WTC11 (cell line): ENCODE measurements around the gene LCLAT1.

Experiments
- ATF3 ChIP-seq: sonication (generic); formaldehyde crosslinking; conservative IDR thresholded peaks from 2 replicates; pipeline ENCODE4 v1.8.1; 2022; ENCODE audit warnings: mild to moderate bottlenecking, missing genetic modification reagents
- E2F4 ChIP-seq: sonication (generic); formaldehyde crosslinking; IDR thresholded peaks from 2 replicates; pipeline ENCODE4 v1.8.1; 2022; ENCODE audit warnings: low read depth, mild to moderate bottlenecking, moderate library complexity, missing genetic modification reagents, borderline replicate concordance
- ELF4 ChIP-seq: sonication (generic); formaldehyde crosslinking; IDR thresholded peaks from 2 replicates; pipeline ENCODE4 v1.8.1; 2022; ENCODE audit warnings: low read depth, mild to moderate bottlenecking, moderate library complexity, missing genetic modification reagents
- IRF2 ChIP-seq: sonication (generic); formaldehyde crosslinking; IDR thresholded peaks from 2 replicates; pipeline ENCODE4 v1.8.0; 2022; ENCODE audit warnings: low read depth, missing genetic modification reagents, borderline replicate concordance
- MAX ChIP-seq: sonication (generic); formaldehyde crosslinking; IDR thresholded peaks from 2 replicates; pipeline ENCODE4 v1.8.0; 2022; ENCODE audit warnings: mild to moderate bottlenecking, missing genetic modification reagents
- NR2C2 ChIP-seq: sonication (generic); formaldehyde crosslinking; IDR thresholded peaks from 2 replicates; pipeline ENCODE4 v1.8.0; 2022; ENCODE audit warnings: mild to moderate bottlenecking, missing genetic modification reagents
- SP1 ChIP-seq: sonication (generic); formaldehyde crosslinking; conservative IDR thresholded peaks from 2 replicates; pipeline ENCODE4 v1.8.1; 2022; ENCODE audit warnings: missing genetic modification reagents
- USF1 ChIP-seq: sonication (generic); formaldehyde crosslinking; IDR thresholded peaks from 2 replicates; pipeline ENCODE4 v1.8.0; 2022; ENCODE audit warnings: mild to moderate bottlenecking, missing genetic modification reagents
- ZNF232 ChIP-seq: sonication (generic); formaldehyde crosslinking; IDR thresholded peaks from 2 replicates; pipeline ENCODE4 v1.8.0; 2022; ENCODE audit warnings: mild to moderate bottlenecking, missing genetic modification reagents
- TF ChIP-seq, protein P1 (sequence below): fragments of 200-600 bp; IDR thresholded peaks from 2 replicates; pipeline ENCODE4 v1.8.0; 2022; ENCODE audit warnings: antibody characterized with exemption
- TF ChIP-seq, protein P2 (sequence below): sonication (generic); formaldehyde crosslinking; IDR thresholded peaks from 2 replicates; pipeline ENCODE4 v1.8.1; 2022; ENCODE audit warnings: low read depth, missing genetic modification reagents, borderline replicate concordance
- TF ChIP-seq, protein P3 (sequence below): sonication (generic); formaldehyde crosslinking; IDR thresholded peaks from 2 replicates; pipeline ENCODE4 v1.8.1; 2023; ENCODE audit warnings: mild to moderate bottlenecking, missing genetic modification reagents, moderate library complexity

DNA sequence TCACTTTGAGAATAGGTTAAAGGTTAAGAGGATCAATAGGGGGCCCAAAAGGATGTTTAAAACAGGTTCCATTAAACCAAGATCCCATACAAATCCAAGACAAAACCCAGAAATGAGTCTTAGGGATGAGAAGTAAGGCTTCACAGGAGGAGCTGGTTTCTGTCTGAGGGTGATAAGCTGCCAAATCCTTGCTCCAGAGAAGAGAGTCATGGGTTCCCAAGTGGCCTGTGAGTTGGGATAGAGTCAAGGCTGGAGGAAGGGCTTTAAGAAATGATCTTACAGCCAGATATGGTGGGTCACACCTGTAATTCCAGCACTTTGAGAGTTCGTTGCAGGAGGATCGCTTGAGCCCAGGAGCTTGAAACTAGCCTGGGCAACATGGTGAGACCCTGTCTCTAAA is 40.2 kb upstream of the LCLAT1 start:
- TF ChIP-seq USF1 (CRISPR knock-in tag): no peak
- TF ChIP-seq, protein P1, sequence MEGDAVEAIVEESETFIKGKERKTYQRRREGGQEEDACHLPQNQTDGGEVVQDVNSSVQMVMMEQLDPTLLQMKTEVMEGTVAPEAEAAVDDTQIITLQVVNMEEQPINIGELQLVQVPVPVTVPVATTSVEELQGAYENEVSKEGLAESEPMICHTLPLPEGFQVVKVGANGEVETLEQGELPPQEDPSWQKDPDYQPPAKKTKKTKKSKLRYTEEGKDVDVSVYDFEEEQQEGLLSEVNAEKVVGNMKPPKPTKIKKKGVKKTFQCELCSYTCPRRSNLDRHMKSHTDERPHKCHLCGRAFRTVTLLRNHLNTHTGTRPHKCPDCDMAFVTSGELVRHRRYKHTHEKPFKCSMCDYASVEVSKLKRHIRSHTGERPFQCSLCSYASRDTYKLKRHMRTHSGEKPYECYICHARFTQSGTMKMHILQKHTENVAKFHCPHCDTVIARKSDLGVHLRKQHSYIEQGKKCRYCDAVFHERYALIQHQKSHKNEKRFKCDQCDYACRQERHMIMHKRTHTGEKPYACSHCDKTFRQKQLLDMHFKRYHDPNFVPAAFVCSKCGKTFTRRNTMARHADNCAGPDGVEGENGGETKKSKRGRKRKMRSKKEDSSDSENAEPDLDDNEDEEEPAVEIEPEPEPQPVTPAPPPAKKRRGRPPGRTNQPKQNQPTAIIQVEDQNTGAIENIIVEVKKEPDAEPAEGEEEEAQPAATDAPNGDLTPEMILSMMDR: no peak
- TF ChIP-seq MAX (CRISPR knock-in tag): no peak
- TF ChIP-seq IRF2 (CRISPR knock-in tag): no peak
- no peak for TF ChIP-seq E2F4
- no peak for TF ChIP-seq ATF3 (CRISPR knock-in tag)
- TF ChIP-seq, protein P2, sequence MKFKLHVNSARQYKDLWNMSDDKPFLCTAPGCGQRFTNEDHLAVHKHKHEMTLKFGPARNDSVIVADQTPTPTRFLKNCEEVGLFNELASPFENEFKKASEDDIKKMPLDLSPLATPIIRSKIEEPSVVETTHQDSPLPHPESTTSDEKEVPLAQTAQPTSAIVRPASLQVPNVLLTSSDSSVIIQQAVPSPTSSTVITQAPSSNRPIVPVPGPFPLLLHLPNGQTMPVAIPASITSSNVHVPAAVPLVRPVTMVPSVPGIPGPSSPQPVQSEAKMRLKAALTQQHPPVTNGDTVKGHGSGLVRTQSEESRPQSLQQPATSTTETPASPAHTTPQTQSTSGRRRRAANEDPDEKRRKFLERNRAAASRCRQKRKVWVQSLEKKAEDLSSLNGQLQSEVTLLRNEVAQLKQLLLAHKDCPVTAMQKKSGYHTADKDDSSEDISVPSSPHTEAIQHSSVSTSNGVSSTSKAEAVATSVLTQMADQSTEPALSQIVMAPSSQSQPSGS: no peak
- no peak for TF ChIP-seq ELF4 (CRISPR knock-in tag)
- TF ChIP-seq SP1 (CRISPR knock-in tag): no peak
- TF ChIP-seq NR2C2: no peak
- no peak for TF ChIP-seq ZNF232
- TF ChIP-seq, protein P3, sequence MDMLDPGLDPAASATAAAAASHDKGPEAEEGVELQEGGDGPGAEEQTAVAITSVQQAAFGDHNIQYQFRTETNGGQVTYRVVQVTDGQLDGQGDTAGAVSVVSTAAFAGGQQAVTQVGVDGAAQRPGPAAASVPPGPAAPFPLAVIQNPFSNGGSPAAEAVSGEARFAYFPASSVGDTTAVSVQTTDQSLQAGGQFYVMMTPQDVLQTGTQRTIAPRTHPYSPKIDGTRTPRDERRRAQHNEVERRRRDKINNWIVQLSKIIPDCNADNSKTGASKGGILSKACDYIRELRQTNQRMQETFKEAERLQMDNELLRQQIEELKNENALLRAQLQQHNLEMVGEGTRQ (CRISPR knock-in tag): no peak
